NCI-H82 treated with DMSO at 0.1 percent for 48 hours (cell line): Measurements from ENCODE around the gene ATP8B1.
"Not testable (repeated sequence)": the region's sequence is repeated elsewhere in the genome, so short reads cannot be mapped to it uniquely, and the experiment has no call there.

Source experiments
- DNase-seq: peaks from one replicate; lab custom pipeline; 2025; ENCODE audit not compliant: unreplicated experiment; lab: John Stamatoyannopoulos, UW

ATP8B1 gene

DNA sequence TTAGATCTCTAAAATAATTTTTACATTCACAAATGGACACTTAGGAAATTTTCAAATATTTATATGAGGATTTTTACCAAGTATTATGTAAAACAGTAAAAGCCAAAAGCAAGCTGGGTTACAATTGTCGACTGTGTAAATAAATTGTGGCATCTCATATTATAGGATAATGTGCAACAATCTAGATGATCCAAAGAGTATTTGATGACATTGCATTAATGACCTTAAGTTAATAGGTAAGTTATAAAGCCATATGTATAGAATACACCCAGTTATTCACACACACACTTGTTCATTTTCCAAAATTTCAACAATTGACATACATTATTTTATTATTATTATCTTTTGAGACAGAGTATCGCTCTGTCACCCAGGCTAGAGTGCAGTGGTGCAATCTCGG is 69.3 kb downstream of the ATP8B1 start:
- DNase-seq = no peak

DNA sequence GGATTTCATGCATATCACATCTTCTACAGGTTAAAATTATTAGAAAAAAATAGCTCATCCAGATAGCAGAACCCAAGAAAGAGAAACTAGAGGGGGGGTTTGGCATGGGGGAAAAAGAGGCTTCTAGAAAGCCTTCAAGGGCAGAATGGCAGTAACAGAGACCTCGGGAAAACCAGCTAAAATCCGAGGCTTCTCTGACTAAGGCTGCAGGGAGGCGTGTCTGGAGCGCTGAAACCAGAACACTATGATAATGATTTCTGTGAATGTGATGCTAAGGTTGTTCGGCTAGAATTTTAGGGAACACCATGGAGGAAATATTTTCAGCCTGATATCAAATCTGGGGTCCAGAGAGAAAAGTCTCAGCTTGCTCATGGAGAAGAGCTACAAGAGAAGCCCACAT is 73.0 kb downstream of the ATP8B1 start:
- no peak for DNase-seq

DNA sequence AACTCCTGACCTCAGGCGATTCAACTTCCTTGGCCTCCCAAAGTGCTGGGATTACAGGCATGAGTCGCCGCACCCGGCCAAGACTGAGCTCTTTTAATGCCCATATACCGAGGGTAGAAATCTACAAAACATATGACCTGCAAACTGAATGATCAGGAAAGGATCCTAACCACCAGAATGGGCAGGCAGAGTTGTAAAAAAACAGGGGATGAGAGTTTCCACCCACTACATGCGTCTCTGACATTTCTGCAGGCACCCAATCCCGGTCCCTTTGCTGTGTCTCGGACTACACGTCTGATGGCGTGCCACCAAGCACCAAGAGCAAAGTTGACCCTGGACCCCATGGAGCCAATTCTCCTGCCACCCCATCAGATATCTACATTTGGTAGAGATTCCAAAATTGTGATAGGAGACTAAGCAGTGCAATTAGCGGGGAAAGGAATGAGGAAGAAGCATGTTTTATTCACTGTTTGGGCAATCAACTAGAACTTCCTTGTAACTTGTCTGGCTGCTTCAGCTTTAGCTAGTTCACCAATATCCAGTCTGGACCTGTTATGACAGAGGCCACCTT is 74.1 kb downstream of the ATP8B1 start:
- DNase-seq = no peak

DNA sequence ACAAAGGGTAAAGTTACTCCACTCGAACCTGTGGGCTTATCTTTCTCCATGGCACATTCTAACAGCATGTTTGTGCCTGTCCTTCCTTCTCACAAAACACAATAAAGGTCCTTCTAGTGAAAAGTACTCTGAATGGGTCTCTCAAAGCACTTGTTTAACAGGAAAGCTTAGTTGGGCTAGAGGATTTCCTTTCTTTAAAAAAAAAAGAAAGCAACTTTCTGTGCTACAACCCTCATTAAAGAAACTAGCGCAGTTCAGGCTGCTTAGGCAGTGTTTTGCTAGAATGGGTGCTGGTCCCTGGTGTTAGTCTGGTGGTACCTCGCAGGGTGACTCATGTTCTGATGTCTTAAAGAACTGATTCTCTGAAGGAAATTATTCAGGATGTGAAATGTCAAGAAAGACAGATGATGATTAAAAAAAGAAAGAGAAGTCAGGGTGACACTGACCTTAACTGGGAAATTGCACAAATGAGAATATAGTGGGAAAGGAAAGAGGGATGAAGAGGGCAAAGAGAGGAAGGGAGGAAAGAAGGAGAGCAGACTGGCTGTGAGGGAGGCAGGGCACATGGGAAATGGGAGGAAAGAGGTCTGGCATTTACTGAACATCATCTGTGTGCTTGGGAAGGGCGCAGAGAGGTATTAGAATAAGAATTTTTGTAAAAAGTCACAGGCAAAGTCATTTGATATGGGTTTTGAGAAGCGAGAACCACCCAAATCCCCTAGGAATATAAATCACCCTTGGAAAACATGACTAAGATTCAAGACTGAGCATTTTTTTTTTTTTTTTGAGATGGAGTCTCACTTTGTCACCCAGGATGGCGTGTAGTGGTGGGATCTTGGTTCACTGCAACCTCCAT is 74.9 kb downstream of the ATP8B1 start:
- no peak for DNase-seq

GRCh38 chr18:57719211-57719935 is 83.7 kb downstream of the ATP8B1 start:
- not testable (repeated sequence) for DNase-seq

- DNase-seq = no peak
Measured at GRCh38 chr18:57716549-57716948, 86.6 kb downstream of the ATP8B1 start.

GRCh38 chr18:57715671-57716070 is 87.4 kb downstream of the ATP8B1 start:
- no peak for DNase-seq

DNA sequence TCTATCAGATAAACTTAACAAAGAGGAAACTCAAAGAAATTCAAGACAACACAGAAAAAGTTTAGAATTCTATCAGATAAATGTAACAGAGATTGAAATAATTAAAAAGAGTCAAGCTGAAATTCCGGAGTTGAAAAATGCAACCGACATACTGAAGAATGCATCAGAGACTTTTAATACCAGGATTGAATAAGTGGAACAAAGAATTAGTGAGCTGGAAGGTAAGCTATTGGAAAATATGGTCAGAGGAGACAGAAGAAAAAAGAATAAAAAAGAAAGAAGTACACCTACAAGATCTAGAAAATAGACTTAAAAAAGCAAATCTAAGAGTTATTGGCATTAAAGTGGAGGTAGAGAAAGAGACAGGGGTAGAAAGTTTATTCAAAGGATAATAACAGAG is 88.0 kb downstream of the ATP8B1 start:
- DNase-seq = no peak

DNA sequence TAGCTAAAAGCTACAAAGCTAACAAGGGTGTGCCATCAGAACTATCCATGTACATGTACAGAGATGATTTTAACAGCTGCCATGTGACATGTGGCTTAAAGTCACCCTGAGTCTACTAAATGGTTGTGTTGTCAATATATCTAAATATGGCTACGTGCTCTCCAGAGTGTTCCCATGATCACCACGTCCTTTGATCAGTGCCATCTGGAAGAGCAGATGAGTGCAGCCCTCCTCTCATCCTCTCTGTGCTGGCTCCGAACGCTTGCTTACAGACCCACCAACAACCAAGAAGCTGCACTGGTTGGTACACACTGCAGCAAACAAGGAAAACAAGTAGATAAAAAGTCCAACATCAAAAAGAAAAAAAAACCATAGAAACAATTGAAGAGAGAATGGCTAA is 92.9 kb downstream of the ATP8B1 start:
- DNase-seq = no peak

DNA sequence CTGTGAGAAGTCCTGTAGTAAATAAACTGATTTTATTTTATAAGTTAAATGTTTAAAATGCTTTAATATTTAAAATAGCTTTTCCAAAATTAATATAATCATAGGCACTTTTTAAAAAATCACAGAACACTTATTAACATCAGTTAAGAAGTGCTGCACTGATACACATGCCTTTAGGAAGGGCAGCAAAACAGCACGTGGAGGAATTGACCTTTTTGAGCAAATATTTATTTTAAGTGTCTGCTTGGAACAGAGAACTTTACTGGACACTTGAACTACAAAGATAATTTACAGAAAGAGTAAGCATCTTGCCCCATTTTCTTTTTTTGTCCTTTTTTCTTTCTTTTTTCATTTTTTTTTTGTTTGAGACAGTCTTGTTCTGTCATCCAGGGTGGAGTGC is 93.8 kb downstream of the ATP8B1 start:
- no peak for DNase-seq

DNA sequence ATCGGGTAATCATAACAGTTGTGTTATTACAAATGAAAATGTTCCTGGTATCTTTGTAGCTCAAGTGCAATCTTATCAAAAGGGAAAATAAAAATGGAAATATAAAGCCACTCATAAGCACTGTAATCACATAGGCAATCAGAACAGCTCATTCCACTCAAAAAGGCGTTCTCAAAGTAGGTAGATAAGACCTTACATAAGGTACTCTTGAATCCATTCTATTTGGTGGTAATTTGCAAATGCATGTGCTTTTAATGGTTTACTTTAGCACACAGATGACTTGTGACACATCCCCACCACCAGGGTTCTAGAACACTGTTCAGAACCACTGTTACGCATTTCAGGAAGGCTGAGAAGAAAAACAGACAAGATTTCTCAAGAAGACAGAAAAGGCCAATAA is 94.8 kb downstream of the ATP8B1 start:
- DNase-seq = no peak

DNA sequence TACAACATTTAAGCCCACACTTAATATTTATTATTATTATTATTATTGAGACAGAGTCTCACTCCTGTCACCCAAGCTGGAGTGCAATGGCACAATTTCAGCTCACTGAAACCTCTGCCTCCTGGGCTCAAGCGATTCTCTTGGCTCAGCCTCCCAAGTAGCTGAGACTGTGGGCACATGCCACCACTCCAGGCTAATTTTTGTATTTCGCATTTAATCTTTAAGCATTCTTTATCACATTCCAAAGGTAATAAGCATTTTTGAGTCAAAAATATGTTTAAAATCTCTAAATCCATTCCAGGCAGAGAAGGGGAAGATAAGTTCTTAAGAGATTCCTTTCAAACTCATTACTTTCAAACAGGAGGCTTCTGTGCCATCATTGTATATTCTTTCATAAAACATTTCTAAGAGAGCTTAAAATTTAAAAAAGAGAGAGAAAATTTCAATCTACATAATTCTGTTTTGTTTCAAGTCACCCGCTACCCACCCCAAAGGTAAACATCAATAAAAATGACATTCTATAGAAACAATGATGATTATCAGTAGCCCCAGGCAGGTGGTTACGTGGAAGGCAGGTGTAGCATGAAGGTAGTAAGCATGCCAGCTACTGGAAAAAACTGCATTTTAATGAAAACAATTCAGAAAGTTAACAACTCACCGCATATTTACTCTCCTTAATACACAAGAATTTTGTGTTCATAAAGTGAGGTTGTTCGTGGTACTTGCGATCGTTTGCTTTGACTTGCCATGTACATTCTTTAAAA is 97.1 kb downstream of the ATP8B1 start:
- DNase-seq = no peak

DNA sequence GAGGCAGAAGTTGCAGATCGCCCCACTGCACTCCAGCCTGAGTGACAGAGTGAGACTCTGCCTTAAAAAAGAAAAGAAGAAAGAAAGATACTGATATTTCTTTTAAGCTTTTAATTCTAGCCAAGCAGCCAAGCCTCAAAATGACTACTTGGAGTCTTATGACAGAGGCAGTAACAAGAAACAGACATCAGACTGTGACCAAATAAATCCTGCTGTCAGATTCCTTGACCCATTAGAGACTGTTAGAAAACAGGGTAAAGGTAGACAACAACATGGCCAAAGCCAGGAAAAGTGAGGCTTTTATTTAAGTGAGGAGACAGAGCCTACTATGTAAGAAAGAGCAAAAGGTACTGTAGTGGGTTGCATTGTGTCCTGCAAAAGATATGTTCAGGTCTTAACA is 98.1 kb downstream of the ATP8B1 start:
- DNase-seq = no peak

GRCh38 chr18:57698571-57699276 is 104.4 kb downstream of the ATP8B1 start:
- DNase-seq = peak; percentile 78

DNA sequence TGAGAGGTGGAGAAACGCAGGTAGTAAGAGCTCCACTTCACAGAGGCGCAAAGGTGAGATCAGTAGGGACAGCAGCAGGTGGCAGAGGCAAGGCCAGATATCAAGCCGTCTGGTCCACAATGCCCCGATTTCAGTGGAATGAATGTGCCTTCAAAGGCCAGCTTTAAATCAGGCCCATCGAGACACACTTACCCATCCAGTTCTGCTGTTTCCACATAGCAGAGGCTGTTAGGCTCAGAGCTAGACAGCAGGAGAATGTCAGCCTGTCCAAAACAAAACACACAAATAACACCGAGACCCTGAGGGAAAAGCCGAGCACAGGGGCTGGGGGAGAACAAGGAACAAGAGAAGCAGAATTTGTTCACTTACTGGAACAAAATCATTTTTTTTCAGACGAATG is 105.7 kb downstream of the ATP8B1 start:
- no peak for DNase-seq

DNA sequence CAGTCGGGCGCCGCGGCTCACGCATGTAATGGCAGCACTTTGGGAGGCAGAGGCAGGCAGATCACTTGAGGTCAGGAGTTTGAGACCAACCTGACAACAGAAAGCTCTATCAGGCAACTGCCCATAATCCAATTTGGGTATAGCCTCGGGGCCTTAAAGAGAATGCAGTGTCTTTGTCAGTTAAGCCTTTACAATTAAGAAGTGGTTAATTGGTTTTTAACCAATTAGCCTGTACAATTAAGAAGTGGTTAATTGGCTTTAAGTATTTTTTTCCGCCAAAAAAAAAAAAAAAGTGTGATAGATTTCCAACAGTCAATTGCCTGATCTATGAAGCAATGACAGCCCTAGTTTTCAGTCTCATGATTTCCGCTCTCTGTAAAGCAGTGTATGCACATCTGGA is 106.8 kb downstream of the ATP8B1 start:
- DNase-seq = peak; percentile 77

GRCh38 chr18:57691363-57691762 is 111.8 kb downstream of the ATP8B1 start:
- no peak for DNase-seq

DNA sequence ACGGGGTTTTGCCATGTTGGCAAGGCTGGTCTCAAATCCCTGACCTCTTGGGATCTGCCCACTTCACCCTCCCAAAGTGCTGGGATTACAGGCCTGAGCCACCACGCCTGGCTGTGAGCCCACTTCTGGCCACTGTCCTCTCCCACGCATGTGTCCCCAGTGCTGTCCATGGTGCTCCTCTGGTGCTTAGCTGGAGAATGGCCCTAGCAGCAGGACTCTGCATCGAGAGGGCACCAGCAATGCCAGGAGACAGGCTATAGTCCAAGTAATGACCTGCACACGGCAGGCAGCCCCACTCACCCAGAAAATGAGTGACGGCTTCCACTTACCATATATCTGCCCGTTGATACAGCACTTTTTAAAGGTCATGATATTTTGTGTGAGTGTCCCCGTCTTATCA is 115.1 kb downstream of the ATP8B1 start:
- DNase-seq = no peak

DNA sequence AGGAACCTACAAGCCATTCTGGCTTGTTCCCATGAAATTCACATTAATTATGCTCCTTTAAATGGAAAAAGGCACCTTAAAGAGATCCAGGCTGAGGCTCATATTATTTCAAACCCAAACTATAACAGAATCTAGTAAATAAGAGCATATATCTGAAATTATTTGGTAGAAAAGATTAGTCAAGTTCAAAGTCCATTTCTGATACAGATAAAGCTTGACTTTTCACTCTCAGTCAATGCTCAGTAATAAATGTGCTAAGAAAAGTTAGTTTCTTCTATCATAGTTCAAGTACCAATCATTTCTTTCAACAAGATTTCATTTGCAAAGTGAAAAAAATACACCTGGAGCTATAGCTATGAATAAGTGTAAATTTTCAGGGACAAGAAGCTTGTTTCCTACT is 119.6 kb downstream of the ATP8B1 start:
- DNase-seq = no peak

- DNase-seq = no peak
Measured at GRCh38 chr18:57677262-57678211, 125.6 kb downstream of the ATP8B1 start.
